Measurements from ENCODE around the gene ICAM2.
A peak's percentile ranks its signal among the peaks of the same experiment; 100 is the strongest.
"Not testable (repeated sequence)": the region's sequence is repeated elsewhere in the genome, so short reads cannot be mapped to it uniquely, and the experiment has no call there.

The ICAM2 gene

DNA sequence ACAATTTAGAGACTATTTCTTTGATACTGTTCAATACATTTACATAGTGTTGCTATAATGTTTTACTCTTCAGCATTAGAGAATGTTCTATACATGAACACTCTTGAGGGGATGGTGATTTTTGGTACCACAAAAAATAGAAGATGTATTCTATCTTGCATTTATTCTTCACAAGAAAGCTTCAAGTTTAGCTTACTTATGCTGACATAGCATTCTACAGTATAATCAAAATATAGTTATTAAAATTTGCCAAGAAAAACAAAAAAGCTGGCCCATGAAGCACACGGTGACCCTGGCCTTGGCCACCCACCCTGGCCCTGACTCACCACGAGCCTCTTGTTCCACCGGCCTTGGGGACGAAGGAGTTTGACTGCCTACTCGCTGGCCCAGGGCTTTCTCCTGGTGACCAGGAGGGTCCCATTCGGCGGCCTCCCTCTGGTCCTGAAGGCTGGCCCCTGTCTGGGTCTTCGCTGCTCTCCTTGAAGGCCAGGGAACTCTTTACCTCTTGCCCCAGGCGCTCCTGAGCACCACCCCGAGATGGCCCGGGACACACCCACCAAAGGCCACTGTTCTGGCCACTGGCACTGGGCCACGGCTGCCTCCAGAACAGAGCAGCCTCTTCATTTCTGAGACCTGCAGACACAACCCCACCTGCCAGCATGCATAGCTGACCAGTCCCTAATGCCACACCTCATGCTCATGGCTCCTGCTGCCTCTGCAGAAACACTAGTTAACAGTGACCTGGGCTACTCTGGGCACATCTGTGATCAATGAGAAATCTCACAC, 22.5 kb upstream of the ICAM2 start:
- DNase-seq = no peak

DNA sequence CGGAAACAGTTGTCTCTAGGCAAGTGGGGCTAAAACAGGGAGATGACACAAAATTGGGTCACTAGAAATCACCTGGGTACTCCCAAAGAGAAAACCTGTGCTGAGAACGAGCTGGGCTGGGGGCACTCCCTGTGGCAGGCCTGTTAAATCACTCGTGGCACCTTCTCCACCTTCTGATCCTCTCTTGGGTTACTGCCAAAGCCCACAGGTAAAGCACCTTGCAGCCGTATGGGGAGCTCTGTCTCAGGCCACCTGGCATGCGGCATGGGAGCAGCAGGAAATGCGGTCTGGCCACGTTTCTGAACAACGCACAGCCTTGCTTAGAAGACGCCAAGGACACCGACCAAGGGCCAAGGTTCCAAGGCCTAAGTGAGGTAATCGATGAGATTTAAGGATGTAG, 21.5 kb upstream of the ICAM2 start:
- DNase-seq = peak; percentile 41

DNA sequence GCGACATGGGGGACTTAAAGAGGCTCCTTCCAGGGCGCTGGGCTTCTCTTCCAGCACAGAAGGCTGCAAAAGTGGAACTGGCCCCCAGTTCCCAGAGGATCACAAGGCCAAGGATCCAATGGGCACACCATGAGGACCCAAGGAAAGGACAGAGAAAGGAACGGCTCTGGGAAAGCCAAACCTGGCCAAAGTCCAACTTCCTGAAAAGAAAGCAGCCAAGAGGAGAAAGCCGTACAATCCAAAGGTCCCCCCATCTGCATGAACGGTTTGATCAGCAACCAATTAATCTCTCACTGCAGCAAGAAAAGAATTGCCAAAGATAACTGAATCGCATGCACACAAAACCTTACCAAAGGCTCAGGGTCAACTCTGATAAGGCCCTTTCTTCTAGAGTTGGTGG, 19.8 kb upstream of the ICAM2 start:
- DNase-seq = no peak

DNA sequence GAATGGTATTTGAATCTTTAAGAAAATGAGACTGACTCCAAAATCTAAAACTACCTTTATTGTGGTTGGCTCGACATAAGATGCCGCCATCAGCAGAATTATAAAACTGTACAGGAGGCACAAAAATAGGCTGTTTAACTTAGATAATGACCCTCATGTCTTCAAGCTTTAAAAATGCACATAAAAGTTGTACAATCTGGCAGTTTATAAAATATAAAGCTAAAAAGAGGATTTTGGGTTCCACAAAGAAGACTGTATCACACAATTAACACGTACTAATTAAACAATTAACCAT, 18.6 kb upstream of the ICAM2 start:
- no peak for DNase-seq

DNA sequence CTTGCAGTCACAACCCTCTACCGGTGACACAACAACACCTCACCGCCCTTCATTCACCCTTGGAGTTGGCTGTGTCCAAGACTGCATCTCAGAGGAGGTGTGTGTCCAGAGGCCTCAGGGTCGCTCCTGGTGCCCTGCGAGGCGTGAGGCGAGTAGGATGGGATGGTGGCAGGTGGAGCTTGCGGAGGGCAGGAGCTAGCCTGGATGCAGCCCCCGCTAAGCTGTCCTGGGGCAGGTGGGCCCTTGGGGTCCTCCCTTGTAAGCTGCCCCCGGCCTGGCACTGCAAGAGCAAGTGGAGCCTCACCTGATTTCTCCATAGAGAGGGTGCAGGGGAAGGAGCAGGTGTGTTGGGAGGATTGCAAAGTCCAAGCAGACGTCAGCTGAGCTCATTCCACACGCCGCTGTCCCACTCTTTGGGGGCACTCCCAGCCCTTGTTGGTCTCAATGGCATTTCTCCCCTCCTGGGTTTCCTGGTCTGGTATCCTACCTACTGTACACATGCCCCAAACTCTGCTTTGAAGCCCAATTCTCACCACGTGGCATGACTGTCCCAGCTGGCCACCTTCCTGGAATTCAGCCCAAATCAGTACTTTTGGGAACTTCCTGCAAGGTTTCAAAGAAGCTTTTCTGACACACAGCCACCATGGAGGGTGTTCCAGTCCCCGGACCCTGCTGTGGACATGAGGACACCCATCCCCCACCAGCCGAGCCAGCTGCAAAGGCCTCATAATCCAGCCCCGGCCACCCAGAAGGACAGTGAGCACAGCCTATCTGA, 18.1 kb upstream of the ICAM2 start:
- DNase-seq = no peak

DNA sequence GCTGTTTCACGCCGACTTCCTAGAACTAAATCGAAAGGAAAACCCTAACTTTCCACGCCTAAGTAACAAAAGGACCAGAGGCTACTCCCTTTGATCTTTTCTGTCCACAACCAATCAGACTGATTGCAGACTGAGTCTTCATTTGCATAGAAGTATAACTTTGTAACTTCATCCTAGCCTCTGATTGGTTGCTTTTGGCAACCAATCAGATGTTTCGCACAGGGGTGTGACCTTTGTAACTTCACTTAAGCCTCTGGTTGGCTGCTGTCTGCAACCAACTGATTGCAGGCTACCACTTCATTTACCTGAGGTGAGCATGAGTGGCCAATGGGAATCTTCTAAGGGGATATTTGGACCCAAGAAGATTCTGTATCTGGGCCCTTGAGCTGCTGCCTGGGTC, 17.4 kb upstream of the ICAM2 start:
- DNase-seq = no peak

DNA sequence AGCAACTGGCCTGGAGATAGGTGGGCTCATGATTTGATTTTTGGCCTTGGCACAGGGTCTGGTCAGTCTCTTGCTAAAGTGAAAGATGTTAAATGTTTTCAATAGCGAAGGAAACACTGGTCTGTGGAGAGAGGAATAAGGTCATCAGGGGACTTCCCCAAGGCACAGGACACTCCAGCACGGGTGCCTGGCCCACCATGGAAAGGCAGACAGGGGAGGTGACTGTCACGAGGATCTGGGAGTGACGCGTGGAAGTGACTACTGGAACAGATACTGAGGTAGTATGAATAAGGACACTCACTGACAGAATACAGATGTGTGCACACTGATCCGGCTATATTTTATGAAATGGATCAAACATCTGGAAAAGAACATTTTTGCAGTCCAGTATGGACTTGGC, 16.7 kb upstream of the ICAM2 start:
- DNase-seq = no peak

DNA sequence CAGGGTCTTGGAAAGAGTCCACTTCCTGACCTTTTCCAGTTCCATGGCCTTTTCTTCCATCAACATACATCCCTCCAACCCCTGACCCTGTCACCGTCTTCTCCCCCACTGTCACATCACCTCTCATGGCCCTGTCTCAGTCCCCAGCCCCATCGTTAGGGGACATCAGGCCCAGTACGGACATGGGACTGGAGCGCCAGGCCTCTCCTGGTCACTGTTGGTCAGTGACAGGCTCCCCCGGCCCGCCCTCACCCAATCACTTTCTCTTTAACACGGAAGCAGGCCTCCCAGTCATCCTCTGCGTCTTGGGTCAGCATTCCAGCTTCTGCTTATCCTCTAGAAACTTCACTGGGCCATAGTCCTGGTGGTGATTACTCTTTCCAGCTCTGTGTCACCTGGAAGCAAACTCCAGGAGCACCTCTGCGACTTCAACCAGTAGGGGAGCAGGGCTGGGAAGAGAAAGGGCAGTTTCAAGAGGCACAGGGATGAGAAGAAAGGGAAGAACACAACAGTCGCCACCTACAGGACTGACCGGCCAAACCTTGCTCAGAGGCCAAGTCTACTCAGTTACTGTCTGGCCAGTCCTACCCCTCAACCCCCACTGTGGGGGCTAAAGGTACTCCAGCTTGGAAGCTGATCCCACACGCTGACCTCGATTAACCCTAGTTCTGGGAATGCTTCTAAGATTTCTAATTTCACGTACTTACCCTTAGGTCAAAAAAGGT, 15.9 kb upstream of the ICAM2 start:
- no peak for DNase-seq

DNA sequence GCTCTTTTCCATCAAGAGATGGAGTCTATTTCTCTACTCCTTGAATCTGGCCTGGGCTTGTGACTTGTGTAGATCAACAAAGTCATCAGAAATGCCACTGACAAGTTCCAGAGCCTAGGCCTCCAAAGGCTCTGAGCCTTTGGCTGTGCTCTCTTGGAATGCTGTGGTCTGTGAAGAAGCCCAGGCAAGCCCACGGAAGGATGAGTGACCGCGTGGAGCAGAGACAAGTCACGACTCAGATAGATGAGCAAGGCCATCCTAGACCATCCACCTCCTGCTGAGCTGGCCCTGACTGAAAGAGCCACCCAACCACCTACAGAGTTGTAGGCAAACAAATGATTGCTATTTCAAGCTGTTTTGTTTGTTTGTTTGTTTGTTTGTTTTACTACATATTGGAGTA, 11.6 kb upstream of the ICAM2 start:
- DNase-seq = no peak

DNA sequence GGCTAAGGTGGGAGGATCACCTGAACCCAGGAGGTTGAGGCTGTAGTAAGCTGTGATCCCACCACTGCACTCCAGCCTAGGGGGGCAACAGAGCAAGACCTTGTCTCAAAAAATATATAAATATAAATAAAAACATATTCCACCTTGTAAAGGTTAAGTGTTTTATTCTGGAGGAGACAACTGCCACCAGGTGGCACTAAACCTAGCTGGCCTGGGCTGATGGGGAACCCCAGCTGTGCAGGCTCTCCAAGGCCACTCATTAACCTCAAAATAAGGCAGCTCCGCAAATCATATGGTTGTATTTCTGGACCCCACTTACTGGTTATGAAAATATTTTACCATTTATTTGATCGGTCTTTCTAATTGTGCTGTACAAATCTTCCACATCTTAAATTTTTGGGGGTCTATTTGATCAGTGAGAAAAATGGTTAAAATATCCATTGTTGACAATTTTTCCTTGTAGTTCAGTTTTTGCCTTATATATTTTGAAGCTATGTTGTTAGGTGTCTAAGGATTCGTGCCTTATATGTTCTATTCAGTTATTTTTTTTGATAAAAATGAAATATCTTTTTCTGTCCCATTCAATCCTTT, 8.5 kb upstream of the ICAM2 start:
- DNase-seq = peak; percentile 58

DNA sequence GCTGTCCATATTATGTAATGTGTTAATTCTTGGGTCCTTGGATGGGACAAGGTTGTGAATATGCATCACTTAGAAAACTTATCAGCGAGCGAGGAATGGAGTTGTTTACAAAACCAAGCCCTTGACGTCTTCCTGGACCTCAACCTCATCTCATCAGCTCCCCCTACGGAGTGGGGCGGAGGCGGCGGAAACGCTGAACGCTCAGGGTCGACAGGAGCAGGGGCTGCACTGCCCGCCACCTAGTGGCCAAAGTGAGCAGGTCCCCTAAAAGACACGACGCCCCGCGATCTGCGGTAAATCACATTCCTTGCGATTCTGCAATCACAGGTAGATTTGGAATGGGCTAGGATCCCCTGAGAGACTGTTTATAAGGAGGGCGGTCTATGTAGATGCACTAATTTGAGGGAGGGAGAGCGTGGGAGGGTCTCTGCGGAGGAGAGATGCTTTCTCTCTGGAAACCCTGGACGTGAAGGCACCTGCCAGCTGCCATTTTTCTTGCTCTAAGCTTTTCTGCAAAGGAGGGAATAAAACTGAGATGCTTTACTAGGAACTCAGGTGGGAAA, 5.4 kb upstream of the ICAM2 start:
- peak; percentile 96 for DNase-seq

DNA sequence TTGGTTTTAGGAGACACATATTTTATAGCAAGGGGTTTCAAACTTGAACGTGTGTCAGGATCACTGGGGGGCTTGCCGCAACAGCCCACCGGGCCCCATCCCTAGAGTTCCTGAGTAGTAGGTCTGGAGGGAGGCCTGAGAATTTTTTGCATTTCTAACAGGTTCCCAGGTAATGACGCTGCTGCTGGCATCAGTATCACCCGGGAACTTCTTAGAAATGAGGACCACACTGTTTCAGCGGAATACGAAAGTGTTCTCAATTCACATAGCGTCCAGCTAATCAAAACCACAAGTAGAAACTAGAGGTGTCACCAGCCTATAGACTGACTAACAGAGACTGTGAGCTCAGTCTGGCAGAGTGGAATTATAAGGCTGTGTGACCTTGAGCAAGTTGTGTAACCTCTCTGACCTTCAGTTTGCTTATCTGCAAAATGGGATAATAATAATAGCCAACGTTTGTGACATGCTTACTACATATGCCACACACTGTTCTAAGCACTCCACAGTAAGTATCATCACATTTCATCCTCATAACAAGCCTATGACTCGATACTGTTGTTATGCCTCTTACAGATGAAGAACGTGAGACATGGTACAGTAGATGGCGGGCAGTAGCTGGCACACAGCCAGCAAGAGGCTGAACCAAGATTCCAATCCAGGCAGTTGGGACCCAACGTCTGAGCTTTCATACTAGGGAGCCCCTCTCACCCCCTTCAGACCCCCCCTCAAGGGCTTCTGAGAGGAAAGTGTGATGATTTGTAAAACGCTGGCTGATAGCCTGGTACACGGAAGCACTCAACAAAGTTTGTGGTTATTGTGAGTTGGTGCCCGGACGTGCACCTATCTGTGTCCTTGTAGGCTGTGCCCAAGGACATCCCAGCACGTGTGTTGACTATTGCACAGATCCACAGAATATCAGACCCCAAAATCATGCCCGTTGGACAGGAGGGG, 4.6 kb upstream of the ICAM2 start:
- no peak for DNase-seq

DNA sequence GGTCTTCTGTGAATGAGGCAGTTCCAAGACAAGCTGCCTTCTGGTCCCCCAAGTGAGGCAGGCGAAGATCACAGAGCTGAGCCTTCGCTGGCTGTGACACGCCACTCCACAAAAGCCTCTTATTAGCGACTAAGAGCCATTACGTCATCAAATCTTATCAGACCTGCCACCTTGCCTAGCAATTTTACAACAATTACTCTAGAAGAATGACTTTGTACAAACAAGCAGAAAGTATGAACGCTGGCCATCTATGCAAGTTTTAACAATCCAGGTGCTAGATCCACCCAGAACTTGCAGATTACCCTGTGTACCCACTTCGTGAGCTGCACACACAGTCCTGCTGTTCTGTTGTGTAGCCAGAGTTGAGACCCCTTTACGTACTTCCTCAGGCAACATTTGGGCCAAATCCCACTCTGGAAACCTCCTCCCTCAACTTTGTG, 3.8 kb upstream of the ICAM2 start:
- no peak for DNase-seq

DNA sequence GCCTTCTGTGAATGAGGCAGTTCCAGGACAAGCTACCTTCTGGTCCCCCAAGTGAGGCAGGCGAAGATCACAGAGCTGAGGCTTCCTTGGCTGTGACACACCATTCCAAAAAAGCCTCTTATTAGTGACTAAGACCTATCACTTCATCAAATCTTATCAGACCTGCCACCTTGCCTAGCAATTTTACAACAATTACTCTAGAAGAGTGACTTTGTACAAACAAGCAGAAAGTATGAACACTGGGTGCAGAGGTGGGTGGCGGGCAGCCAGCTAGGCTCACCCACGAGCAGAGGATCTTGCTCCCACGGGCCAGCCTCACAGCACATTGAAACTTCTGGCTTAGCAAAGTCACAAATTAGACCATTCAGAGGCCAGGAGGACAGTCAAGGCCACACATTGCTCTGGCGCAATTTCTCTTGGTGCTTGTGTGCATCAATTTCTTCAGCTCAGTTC, 2.2 kb upstream of the ICAM2 start:
- no peak for DNase-seq

DNA sequence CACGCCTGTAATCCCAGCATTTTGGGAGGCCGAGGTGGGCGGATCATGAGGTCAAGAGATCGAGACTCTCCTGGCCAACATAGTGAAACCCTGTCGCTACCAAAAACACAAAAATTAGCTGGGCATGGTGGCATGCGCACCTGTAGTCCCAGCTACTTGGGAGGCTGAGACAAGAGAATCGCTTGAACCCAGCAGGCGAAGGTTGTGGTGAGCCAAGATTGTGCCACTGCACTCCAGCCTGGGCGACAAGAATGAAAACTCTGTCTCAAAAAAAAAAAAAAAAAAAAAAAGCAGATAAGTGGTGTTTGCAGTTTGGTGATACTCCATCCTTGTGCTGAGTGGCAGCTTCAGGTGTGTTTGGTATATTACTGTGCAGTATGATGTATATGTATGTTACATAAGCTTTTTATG, 877 bp downstream of the ICAM2 start:
- DNase-seq = not testable (repeated sequence)

DNA sequence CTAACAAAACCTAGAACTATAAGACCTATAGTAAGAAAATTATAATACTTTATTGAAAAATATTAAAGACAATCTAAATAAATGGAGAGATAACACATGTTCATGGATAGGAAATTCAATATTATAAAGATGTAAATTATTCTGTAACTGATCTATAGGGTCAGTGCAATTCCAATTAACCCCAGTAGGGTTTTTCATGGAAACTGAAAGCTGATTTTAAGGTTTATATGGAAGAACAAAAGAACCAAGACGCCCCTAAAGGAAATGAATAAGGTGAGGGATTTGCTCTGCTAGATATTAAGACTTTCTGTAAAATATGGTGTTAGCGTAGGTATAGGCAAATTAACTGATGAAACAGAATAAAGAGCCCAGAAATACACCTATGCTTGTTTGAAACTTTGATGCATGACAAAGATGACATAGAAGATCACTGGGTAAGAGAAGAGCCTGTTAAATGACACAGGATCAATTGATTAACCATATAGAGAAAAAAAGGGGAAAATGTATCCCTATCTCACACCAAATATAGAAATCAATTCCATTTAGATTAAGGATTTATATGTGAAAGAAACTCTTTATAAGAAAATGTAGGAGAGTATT, 3.0 kb downstream of the ICAM2 start:
- DNase-seq = peak; percentile 24

DNA sequence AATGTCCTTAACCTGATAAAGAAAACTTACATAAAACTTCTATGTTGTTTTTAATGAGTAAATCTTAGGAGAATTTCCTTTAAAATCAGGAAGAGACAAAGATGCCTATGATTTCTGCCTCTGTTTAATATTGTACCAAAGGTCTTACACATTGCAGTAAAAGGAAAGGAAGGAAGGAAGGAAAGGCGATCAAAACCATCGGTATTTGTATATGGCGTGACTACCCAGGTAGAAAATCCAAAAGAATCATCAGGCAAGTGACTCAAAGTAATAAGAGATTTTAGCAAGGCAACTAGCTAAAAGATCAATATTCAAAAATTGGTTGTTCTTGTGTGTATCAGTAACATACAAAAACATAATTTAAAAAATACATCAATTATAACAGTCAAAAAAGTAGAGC, 3.5 kb downstream of the ICAM2 start:
- DNase-seq = no peak

DNA sequence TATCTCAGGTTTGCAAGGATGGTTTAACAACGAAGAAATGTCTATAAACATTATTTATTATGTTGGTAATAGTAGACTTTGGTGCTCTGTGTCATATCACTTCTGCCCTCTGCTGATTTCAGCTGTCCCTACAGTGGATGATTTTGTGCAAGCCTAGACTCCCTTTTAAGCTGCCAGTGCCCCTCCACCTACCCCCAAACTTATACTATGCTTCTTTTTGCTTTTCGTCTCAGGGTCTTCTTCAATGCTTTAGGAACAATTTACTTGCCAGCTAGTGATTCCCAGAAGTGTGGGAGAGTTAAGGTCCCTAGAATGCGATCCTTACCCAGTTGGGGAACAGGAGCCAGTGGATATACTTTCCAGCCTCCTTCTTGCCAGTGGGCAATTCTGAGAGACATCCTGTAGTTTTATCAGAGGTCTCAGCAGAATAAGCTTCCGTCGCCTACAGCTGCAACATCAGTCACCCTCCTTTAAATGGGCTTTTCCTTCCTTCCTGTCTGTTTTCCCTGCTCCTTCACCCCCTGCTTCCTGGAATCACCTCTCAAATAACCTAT, 4.1 kb downstream of the ICAM2 start:
- no peak for DNase-seq

DNA sequence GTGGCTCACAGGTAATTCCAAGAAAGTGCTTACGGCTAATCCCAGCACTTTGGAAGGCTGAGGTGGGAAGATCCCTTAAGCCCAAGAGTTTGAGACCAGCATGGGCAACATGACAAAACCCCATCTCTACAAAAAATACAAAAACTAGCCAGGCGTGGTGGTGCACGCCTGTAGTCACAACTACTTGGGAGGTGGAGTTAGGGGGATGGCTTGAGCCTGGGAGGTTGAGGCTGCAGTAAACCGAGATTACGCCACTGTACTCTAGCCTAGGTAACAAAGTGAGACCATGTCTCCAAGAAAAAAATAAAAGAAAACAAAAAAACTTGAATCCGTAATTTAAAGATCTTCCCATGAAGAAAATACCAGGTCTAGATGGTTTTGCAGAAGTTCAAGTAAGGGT, 5.0 kb downstream of the ICAM2 start:
- DNase-seq = no peak

DNA sequence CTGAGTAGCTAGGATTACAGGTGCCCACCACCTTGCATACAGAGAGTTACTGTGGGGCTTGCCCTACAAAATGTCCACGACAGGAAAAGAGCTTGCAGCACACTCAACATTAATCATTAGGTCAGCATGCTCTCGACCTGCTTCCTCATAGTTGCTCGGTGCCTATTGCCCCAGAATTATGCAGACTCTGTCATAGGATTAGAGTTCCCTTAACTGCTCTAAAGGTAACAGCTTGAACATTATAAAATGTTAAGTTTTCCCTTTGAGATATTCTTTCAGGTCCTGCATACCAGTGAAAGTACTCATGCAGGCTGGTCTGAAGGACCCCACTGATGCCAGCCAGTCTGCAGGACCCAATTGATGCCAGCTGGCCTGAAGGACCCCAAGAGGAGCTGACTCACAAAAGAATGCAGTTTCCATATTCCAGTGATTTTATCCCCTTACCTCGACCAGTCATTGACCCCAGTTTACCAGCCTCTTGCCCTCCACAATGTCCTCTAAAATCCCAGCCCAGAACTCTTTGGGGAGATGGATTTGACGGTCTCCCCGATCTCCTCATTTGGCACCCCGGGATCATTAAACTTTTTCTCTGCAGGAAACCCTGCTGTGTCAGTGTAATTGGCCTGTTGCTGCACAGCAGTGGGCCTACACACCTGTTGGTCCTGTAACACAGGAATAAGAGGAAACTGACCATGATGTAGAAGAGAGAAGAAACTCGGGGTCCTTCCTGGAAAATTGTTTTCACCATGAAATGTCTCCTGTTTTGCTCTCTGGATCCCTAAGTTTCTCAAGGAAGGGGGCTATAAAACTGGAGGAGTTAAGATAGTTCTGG, 10.6 kb downstream of the ICAM2 start:
- DNase-seq = no peak
